Muscle layer of duodenum (tissue), 2 donors: Measurements from ENCODE around the gene ZFHX2.

Experiments used
- H3K27ac ChIP-seq: one replicate; pipeline ENCODE4 v1.7.0; 2013; ENCODE audit warnings: mild to moderate bottlenecking, low read length
- H3K27me3 ChIP-seq: one replicate; pipeline ENCODE4 v1.7.0; 2013; ENCODE audit warnings: low read depth, mild to moderate bottlenecking, control low read depth, low read length
- H3K36me3 ChIP-seq, 2 donors: one replicate each; pipeline ENCODE4 v1.7.0; 2013; ENCODE audit warnings: low read length in 2 of 2, control low read depth in 1 of 2, mild to moderate bottlenecking in 1 of 2; ENCODE audit not compliant: insufficient read depth in 2 of 2, control insufficient read depth in 1 of 2
- H3K4me1 ChIP-seq, 2 donors: one replicate each; pipeline ENCODE4 v1.7.0; 2013; ENCODE audit warnings: low read length in 2 of 2, mild to moderate bottlenecking in 2 of 2, control low read depth in 1 of 2, moderate library complexity in 1 of 2; ENCODE audit not compliant: insufficient read depth in 2 of 2, control insufficient read depth in 1 of 2
- H3K4me3 ChIP-seq, 2 donors: one replicate each; pipeline ENCODE4 v1.7.0; 2013; ENCODE audit warnings: low read length in 2 of 2, low read depth in 1 of 2, mild to moderate bottlenecking in 1 of 2
- H3K9me3 ChIP-seq, 2 donors: one replicate each; pipeline ENCODE4 v1.7.0; 2013; ENCODE audit warnings: low read length in 2 of 2, control low read depth in 1 of 2, mild to moderate bottlenecking in 1 of 2; ENCODE audit not compliant: control insufficient read depth in 1 of 2
- donor health status: healthy.

Gene ZFHX2

GRCh38 chr14:23536494-23536893, 15.1 kb downstream of the ZFHX2 start:
- no peaks in the 10 kb centered on the region for H3K36me3 ChIP-seq
- H3K4me3 ChIP-seq = no peak overlapping the region
- H3K9me3 ChIP-seq = no peaks in the 10 kb centered on the region
- H3K4me1 ChIP-seq = peaks cover 0 to 5% of the 10 kb centered on the region in 2 donors
- no peak overlapping the region for H3K27ac ChIP-seq
- no peaks in the 10 kb centered on the region for H3K27me3 ChIP-seq

- no peak overlapping the region for H3K27ac ChIP-seq
- no peak overlapping the region for H3K4me3 ChIP-seq
- H3K9me3 ChIP-seq = no peaks in the 10 kb centered on the region
- H3K36me3 ChIP-seq = no peaks in the 10 kb centered on the region
- H3K27me3 ChIP-seq = no peaks in the 10 kb centered on the region
- H3K4me1 ChIP-seq = peaks cover 0 to 5% of the 10 kb centered on the region in 2 donors
Measured at GRCh38 chr14:23535943-23536342, 15.6 kb downstream of the ZFHX2 start.

- H3K36me3 ChIP-seq = no peaks in the 10 kb centered on the region
- no peaks in the 10 kb centered on the region for H3K27me3 ChIP-seq
- no peaks in the 10 kb centered on the region for H3K9me3 ChIP-seq
- no peaks in the 10 kb centered on the region for H3K4me1 ChIP-seq
- H3K4me3 ChIP-seq = no peak overlapping the region
- H3K27ac ChIP-seq = no peak overlapping the region
Measured at GRCh38 chr14:23533652-23534435, 17.7 kb downstream of the ZFHX2 start.

DNA sequence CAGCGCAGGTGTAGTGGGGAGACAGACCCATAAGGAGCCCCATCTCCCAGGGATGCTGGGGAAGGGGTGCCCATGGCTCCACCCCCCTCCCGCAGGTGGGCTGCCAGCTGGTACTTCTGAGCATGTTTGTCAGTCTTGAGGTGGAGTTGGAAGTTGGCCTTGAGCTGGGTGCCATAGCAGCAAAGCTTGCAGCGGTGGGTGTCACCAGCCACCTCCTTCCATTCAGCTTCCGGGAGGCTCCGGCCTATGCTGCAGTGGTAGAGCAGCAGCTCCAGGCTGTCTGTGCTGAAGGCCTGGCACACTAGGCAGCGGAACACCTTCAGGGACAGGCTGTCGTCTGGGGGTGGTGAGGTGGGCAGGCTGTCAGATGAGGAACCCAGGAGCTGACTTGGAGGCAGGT, 18.9 kb downstream of the ZFHX2 start:
- Histone ChIP-seq H3K27me3 (no peaks in the 10 kb centered on the region), H3K36me3 (no peaks in the 10 kb centered on the region), H3K4me1 (no peaks in the 10 kb centered on the region), H3K27ac (no peak overlapping the region), H3K9me3 (no peaks in the 10 kb centered on the region), H3K4me3 (no peak overlapping the region)

DNA sequence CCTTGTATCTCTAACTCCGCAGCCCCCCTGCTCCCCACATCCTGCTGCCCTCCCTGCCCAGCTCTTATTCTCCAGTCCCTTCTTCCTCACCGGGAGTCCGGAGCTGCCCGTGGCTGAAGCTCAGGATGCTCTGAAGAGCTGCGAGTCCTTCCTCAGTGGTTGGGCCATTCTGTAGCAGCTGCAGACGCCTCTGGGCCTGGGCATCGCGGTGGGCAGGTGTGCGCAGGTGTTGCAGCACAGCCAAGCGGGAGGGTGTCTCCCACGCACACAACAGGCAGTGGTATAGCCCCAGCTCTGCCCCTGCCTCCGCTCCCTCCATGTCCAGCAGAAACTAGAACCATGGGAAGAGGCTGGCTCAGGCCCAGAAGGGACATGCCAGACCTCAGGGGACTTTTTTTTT, 20.2 kb downstream of the ZFHX2 start:
- Histone ChIP-seq H3K27me3 (no peaks in the 10 kb centered on the region), H3K4me1 (no peaks in the 10 kb centered on the region), H3K27ac (no peak overlapping the region), H3K4me3 (no peak overlapping the region), H3K9me3 (no peaks in the 10 kb centered on the region), H3K36me3 (peaks cover 0 to 3% of the 10 kb centered on the region in 2 donors)

DNA sequence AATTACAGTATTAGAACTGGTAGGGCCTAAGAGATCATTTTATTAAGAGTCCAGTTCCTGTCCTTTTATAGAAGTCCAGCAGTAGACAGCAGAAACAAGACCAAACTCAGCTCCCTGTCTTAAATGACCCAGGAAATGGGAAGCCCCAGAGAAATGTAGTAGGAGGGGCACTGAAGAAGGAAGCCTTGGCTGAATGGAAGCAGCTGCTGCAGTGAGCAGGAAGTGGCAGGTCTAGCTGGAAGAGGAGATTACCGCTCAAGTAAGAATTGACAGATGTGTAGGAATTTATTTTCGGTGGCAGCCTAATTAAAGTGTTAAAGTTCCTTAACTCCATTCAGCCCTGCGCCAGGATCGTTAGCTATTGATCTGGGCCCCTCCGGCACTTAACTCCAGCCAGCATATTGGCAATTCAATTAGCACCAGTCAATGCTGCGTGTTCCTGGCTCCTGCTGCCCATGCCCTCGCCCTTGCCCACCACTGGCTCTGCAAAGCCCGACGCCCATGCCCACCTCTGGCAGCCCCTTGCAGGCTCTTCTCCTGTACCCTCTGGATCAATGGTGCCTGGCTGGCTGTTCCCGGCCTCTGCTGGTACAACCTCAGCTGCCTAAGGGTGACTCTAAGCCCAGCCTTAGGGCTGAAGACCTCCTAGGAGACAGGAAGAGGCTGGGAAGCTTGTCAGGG, 21.1 kb downstream of the ZFHX2 start:
- H3K36me3 ChIP-seq = peaks cover 0 to 12% of the 10 kb centered on the region in 2 donors
- no peak overlapping the region for H3K27ac ChIP-seq
- H3K27me3 ChIP-seq = no peaks in the 10 kb centered on the region
- H3K4me3 ChIP-seq = no peak overlapping the region
- H3K9me3 ChIP-seq = no peaks in the 10 kb centered on the region
- no peaks in the 10 kb centered on the region for H3K4me1 ChIP-seq

DNA sequence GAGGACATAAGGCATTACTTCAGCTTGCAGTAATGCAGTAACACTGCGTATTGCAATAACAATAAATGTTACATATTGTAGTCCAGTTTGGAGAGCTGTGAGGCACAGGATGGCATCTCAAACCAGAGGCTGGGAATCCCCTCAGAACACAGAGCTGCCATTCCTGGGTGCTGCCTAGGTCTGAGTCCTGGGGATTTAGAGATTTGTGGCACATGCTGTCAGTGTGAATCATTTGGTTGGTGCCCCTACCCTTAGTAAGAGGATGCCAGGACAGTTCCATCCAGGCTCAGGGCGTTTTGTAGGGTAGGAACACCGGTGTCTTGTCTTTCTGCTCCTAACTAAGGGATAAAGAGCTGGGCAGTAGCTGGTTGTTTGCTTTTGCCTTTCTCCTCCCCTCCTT, 22.5 kb downstream of the ZFHX2 start:
- H3K4me3 ChIP-seq = no peak overlapping the region
- H3K36me3 ChIP-seq = peaks cover 0 to 13% of the 10 kb centered on the region in 2 donors
- H3K27ac ChIP-seq = no peak overlapping the region
- no peaks in the 10 kb centered on the region for H3K9me3 ChIP-seq
- no peaks in the 10 kb centered on the region for H3K27me3 ChIP-seq
- H3K4me1 ChIP-seq = no peaks in the 10 kb centered on the region

DNA sequence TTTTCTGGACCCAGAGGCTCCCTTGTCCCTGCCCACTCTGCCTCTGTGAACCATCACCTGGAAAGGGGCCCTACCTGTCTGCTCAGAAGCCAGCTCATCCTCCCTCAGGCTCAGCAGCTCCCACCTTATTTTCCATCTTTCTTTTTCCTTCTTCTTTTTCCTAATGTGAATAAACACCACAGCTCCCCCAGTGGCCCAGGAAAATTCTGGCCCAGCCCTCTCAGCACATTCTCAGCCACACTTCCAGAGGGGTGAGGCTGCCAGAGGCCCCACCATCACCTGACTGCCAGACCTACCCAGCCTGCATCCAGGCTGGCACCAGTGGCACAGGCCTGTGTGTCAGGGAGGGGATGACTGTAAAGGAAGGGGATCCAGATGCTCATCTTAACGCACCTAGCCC, 23.0 kb downstream of the ZFHX2 start:
- Histone ChIP-seq H3K4me1 (no peaks in the 10 kb centered on the region), H3K9me3 (no peaks in the 10 kb centered on the region), H3K36me3 (peaks cover 0 to 13% of the 10 kb centered on the region in 2 donors), H3K27ac (no peak overlapping the region), H3K4me3 (no peak overlapping the region), H3K27me3 (no peaks in the 10 kb centered on the region)

DNA sequence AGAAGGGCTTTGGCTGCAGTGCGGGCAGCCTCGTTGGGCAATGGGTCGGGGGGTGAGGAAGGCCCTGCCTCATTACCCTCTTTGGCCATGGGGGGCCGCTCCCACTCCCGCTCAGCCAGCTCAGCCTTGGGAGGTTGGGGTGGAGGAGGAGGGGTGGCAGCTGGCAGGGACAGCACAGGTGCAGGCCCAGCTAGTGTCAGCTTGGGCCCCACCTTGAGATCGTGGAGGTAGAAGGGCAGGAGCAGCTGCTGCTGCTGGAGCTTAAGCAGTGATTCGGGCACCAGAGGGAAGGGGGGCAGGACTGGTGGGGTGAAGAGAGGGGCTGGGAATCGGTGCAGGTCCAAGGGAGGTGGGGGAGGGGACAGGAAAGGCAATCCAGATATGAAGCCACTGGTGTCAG, 26.0 kb downstream of the ZFHX2 start:
- Histone ChIP-seq H3K4me3 (no peak overlapping the region), H3K27me3 (no peaks in the 10 kb centered on the region), H3K9me3 (no peaks in the 10 kb centered on the region), H3K27ac (no peak overlapping the region), H3K36me3 (peaks cover 0 to 13% of the 10 kb centered on the region in 2 donors), H3K4me1 (no peaks in the 10 kb centered on the region)

- H3K4me1 ChIP-seq = no peaks in the 10 kb centered on the region
- no peaks in the 10 kb centered on the region for H3K9me3 ChIP-seq
- no peaks in the 10 kb centered on the region for H3K27me3 ChIP-seq
- peaks cover 0 to 13% of the 10 kb centered on the region in 2 donors for H3K36me3 ChIP-seq
- H3K4me3 ChIP-seq = no peak overlapping the region
- H3K27ac ChIP-seq = no peak overlapping the region
Measured at GRCh38 chr14:23524954-23525353, 26.6 kb downstream of the ZFHX2 start.

GRCh38 chr14:23523229-23524016, 28.1 kb downstream of the ZFHX2 start:
- no peak overlapping the region for H3K4me3 ChIP-seq
- H3K4me1 ChIP-seq = no peaks in the 10 kb centered on the region
- no peaks in the 10 kb centered on the region for H3K9me3 ChIP-seq
- no peaks in the 10 kb centered on the region for H3K27me3 ChIP-seq
- peaks cover 0 to 13% of the 10 kb centered on the region in 2 donors for H3K36me3 ChIP-seq
- no peak overlapping the region for H3K27ac ChIP-seq
